Stomach (tissue), 9 donors: ENCODE measurements around the gene ORC5. TPM values are rescaled to one million over a fixed set of nuclear protein-coding genes. Genes with fewer than 3 reads are reported as not detected.

Experiments used
- DNase-seq, 2 donors: peaks; one replicate each; pipeline versions ENCODE4 v3.0.0 to v3.0.0-alpha.2; 2013 to 2019
- H3K27ac ChIP-seq, 5 donors: fragments of 200-600 bp in 4 of 5; sonication (generic) in 4 of 5; one replicate each; pipeline ENCODE4 v1.5.1; 2013 to 2019; ENCODE audit warnings: mild to moderate bottlenecking in 1 of 5, moderate library complexity in 1 of 5
- H3K27me3 ChIP-seq, 3 donors: fragments of 200-600 bp; sonication (generic); one replicate each; pipeline ENCODE4 v1.5.1; 2017 to 2019; ENCODE audit warnings: mixed run types in 1 of 3
- H3K36me3 ChIP-seq, 4 donors: fragments of 200-600 bp; sonication (generic); 1 replicate in 3 of 4; 2 replicates in 1 of 4; pipeline ENCODE4 v1.5.1; 2016 to 2019
- H3K4me1 ChIP-seq, 4 donors: fragments of 200-600 bp; sonication (generic); one replicate each; pipeline ENCODE4 v1.5.1; 2016 to 2019
- H3K4me3 ChIP-seq, 4 donors: fragments of 200-600 bp; sonication (generic) in 3 of 4; one replicate each; pipeline ENCODE4 v1.5.1; 2016 to 2019; ENCODE audit warnings: mild to moderate bottlenecking in 1 of 4
- H3K9me3 ChIP-seq, 4 donors: fragments of 200-600 bp; sonication (generic); one replicate each; pipeline ENCODE4 v1.5.1; 2016 to 2019
- EP300 ChIP-seq: sonication (generic); formaldehyde crosslinking; IDR thresholded peaks from one replicate; pipeline ENCODE4 v1.6.1; 2017; ENCODE audit warnings: antibody characterized with exemption
- POLR2A ChIP-seq, 4 donors: fragments of 450-650 bp; IDR thresholded peaks; one replicate each; pipeline ENCODE4 v1.6.1; 2016; ENCODE audit warnings: antibody characterized with exemption in 4 of 4, control low read depth in 2 of 4, mild to moderate bottlenecking in 1 of 4, moderate library complexity in 1 of 4
- POLR2AphosphoS5 ChIP-seq, 3 donors: sonication (generic); formaldehyde crosslinking; IDR thresholded peaks; one replicate each; pipeline ENCODE4 v1.6.1; 2016; ENCODE audit warnings: antibody characterized with exemption in 3 of 3
- WGBS, 5 donors: extraction: QIAGEN DNeasy Blood & Tissue Kit in 3 of 5; methylation state at CpG; one replicate each; pipeline versions ENCODE4 v1.1.5 to v1.1.7; 2013 to 2018; 5-methylcytosine and 5-hydroxymethylcytosine counted together
- intact Hi-C: fragments of 100-400 bp; cut with DNase I; formaldehyde crosslinking; loops from one replicate; pipeline ENCODE4 v1.15.1; 2023; ENCODE audit warnings: low total_unique reads
- polyA plus RNA-seq, 3 donors: library from polyadenylated mRNA; stranded (reverse); fragments of 200-250 nt; gene quantifications; one replicate each; pipeline ENCODE4 v1.2.3, GENCODE V29; 2013
- total RNA-seq, 5 donors: library from RNA; depleted of rRNA; stranded (reverse); fragments of >200 nt; gene quantifications; one replicate each; pipeline versions ENCODE4 v1.1.0 to v1.2.3, GENCODE V29; 2014 to 2016
- TF ChIP-seq, protein P1 (sequence below), 7 experiments: fragments of 450-650 bp in 4 of 7; fragments of 200-600 bp in 3 of 7; sonication (generic) in 3 of 7; IDR thresholded peaks; one replicate each; pipeline ENCODE4 v1.5.1; 2016 to 2019; ENCODE audit warnings: antibody characterized with exemption in 7 of 7, control low read depth in 2 of 7, mild to moderate bottlenecking in 1 of 7
- donor health status: healthy with polysubstance abuse.
- donor health status: Bipolar disorder and iron deficiency.
- donor health status: healthy.

ORC5 gene
- total and polyA plus RNA-seq, 8 donors: 2.3 to 29.9 (median 11.2) TPM

DNA sequence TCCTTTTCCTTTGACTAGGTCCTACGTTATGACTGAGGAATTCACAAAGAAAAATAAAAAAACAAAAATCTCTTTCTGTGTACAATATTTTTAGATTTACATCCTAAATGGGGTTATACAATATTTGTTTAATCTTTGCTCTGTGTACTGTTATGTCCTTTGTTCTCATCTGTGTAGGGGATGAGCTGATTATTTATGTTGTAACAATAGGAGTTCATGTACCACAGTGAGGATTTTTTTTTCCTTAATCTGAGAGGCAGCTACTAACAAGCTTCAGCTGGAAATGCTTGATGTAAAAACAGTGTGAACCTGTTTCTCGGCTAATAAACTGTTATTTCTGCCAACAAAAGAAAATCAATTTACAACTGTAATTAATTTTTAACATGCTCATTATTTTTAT, 58.0 kb downstream of the ORC5 start:
- Histone ChIP-seq H3K4me1 (no peaks in the 10 kb centered on the region), H3K36me3 (peaks cover 0 to 19% (median 12%) of the 10 kb centered on the region in 4 donors), H3K4me3 (no peak overlapping the region), H3K9me3 (no peaks in the 10 kb centered on the region), H3K27me3 (no peaks in the 10 kb centered on the region), H3K27ac (no peak overlapping the region)
- DNase-seq: no peak
- TF ChIP-seq EP300: no peak
- TF ChIP-seq, protein P1, sequence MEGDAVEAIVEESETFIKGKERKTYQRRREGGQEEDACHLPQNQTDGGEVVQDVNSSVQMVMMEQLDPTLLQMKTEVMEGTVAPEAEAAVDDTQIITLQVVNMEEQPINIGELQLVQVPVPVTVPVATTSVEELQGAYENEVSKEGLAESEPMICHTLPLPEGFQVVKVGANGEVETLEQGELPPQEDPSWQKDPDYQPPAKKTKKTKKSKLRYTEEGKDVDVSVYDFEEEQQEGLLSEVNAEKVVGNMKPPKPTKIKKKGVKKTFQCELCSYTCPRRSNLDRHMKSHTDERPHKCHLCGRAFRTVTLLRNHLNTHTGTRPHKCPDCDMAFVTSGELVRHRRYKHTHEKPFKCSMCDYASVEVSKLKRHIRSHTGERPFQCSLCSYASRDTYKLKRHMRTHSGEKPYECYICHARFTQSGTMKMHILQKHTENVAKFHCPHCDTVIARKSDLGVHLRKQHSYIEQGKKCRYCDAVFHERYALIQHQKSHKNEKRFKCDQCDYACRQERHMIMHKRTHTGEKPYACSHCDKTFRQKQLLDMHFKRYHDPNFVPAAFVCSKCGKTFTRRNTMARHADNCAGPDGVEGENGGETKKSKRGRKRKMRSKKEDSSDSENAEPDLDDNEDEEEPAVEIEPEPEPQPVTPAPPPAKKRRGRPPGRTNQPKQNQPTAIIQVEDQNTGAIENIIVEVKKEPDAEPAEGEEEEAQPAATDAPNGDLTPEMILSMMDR (IDR thresholded peaks at IDR 0.05): no peak
- 79 to 87% (median 82%) methylated on average over 2 of the region's 2 CpGs for WGBS, 5 donors
- intact Hi-C loops: loop anchor here (10.0 kb wide), 1 partner anchor 575 kb away; no protein-coding TSS in a partner anchor

DNA sequence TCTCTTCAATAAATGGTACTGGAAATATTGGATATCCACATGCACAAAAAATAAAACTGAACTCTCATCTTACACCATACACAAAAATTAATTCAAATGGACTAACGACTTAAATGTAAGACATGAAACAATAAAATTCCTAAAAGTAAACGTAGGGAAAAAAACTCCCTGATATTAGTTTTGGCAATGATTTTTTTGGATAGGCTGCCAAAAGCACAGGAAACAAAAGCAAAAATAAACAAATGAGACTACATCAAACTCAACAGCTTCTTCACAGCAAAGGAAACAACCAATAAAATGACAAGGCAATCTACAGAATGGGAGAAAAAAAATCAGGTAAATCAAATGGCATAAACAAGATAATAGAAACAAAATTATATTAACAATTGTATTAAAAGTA, 65.7 kb downstream of the ORC5 start:
- WGBS, 5 donors: 23 to 63% (median 41%) methylated on average over 2 of the region's 2 CpGs

DNA sequence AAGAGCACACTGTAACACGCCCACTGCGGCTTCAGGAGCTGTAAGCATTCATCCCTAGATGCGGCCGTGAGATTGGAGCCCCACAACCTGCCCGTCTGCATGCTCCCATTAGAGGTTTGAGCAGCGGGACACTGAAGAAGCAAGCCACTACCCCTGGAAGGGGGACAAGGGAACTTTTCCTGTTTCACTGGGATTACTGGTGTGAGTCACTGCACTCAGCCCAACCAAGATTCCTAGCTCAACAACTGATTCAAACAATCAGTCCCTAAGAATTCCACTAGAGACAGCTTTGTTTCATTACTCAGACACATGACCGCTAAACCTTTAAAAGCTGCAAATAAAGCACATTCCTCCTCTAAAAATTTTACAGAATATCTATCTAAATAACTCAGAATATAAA, 69.8 kb downstream of the ORC5 start:
- Histone ChIP-seq H3K9me3 (no peaks in the 10 kb centered on the region), H3K27ac (no peak overlapping the region), H3K36me3 (peaks cover 3 to 55% (median 49%) of the 10 kb centered on the region in 4 donors), H3K27me3 (no peaks in the 10 kb centered on the region), H3K4me3 (no peak overlapping the region), H3K4me1 (no peaks in the 10 kb centered on the region)
- intact Hi-C loops: no loop called here
- no peak for DNase-seq
- WGBS, 5 donors: 90 to 99% (median 95%) methylated on average over 7 of the region's 7 CpGs
- TF ChIP-seq, protein P1 (IDR thresholded peaks at IDR 0.05): no peak
- TF ChIP-seq POLR2A (IDR thresholded peaks at IDR 0.05): no peak
- no peak for TF ChIP-seq POLR2AphosphoS5 (IDR thresholded peaks at IDR 0.05)
- TF ChIP-seq EP300: no peak

More for the DNA sequence above, 65.7 kb downstream of the ORC5 start:
- H3K36me3 ChIP-seq: peaks cover 0 to 24% (median 10%) of the 10 kb centered on the region in 4 donors
- no peaks in the 10 kb centered on the region for H3K27me3 ChIP-seq
- TF ChIP-seq EP300: no peak
- no peak for TF ChIP-seq POLR2A (IDR thresholded peaks at IDR 0.05)
- TF ChIP-seq, protein P1 (IDR thresholded peaks at IDR 0.05): no peak
- no peak for TF ChIP-seq POLR2AphosphoS5 (IDR thresholded peaks at IDR 0.05)
- no peak for DNase-seq
- no peak overlapping the region for H3K27ac ChIP-seq
- intact Hi-C loops: no loop called here
- no peaks in the 10 kb centered on the region for H3K4me1 ChIP-seq
- no peak overlapping the region for H3K4me3 ChIP-seq
- no peaks in the 10 kb centered on the region for H3K9me3 ChIP-seq

DNA sequence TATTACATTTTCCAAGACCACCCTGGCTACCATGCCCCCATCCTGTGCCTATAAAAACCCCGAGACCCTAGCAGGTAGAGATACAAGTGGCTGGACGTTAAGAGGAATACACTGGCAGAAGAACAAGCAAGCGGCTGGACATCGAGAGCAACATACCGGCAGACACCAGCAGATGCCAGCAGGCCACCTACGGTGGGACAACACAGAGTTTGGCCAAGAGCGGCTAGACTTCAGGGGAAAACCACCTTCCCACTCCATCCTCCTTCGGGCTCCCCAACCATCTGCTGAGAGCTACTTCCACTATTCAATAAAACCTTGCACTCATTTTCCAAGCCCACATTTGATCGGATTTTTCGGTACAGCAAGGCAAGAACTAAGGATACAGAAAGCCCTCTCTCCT, 70.3 kb downstream of the ORC5 start:
- Histone ChIP-seq H3K4me3 (no peak overlapping the region), H3K27ac (no peak overlapping the region), H3K27me3 (no peaks in the 10 kb centered on the region), H3K9me3 (no peaks in the 10 kb centered on the region), H3K36me3 (peaks cover 3 to 60% (median 54%) of the 10 kb centered on the region in 4 donors), H3K4me1 (no peaks in the 10 kb centered on the region)
- intact Hi-C loops: no loop called here
- WGBS, 5 donors: 96 to 99% (median 97%) methylated on average over 10 of the region's 10 CpGs
- TF ChIP-seq POLR2AphosphoS5 (IDR thresholded peaks at IDR 0.05) (no peak), EP300 (no peak), POLR2A (IDR thresholded peaks at IDR 0.05) (no peak)
- TF ChIP-seq, protein P1 (IDR thresholded peaks at IDR 0.05): no peak
- DNase-seq: no peak
